ENCODE results near the gene IL17C. TPM values are rescaled to one million over a fixed set of nuclear protein-coding genes. Genes with fewer than 3 reads are reported as not detected.
A peak's percentile ranks its signal among the peaks of the same experiment; 100 is the strongest.

IL17C gene, protein sequence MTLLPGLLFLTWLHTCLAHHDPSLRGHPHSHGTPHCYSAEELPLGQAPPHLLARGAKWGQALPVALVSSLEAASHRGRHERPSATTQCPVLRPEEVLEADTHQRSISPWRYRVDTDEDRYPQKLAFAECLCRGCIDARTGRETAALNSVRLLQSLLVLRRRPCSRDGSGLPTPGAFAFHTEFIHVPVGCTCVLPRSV
- total RNA-seq (not detected), polyA plus RNA-seq (ENCODE audit: insufficient read length in 2 of 2) (not detected)
- long read RNA-seq, donor 1 = 0 reads
- long read RNA-seq, donor 2 = 0 reads
- long read RNA-seq, donor 3 = 0 reads
- long read RNA-seq, donor 4, partial matches to known transcripts = 185 of 619 reads
- long read RNA-seq, donor 4, other reads (novel, unspliced or antisense) = 434 of 619 reads

- peaks cover 34% of the 10 kb centered on the region for H3K36me3 ChIP-seq (ENCODE audit: control insufficient read depth, insufficient read depth, low read length)
- H3K4me1 ChIP-seq (ENCODE audit: control insufficient read depth, insufficient read depth, low read length) = peaks cover 4% of the 10 kb centered on the region
- 52% methylated on average over 25 of the region's 27 CpGs for WGBS (ENCODE audit: insufficient coverage)
- H3K27ac ChIP-seq (ENCODE audit: low read depth, low read length) = no peak within 1 kb of the TSS
- peaks cover 21% of the 10 kb centered on the region for H3K27me3 ChIP-seq (ENCODE audit: control insufficient read depth, insufficient read depth, low read length)
- H3K4me3 ChIP-seq (ENCODE audit: low read depth, low read length) = no peak within 1 kb of the TSS
- H3K9me3 ChIP-seq (ENCODE audit: control insufficient read depth, insufficient read depth, low read length) = no peaks in the 10 kb centered on the region
- no peak for DNase-seq (ENCODE audit: low read depth in 4 of 6, low spot score in 6 of 6)
Observed at GRCh38 chr16:88638323-88639230, at the start of gene IL17C. TSS of gene IL17C (plus strand) at chr16:88638572. CDS start at chr16:88638642, 70 bp downstream.

DNA sequence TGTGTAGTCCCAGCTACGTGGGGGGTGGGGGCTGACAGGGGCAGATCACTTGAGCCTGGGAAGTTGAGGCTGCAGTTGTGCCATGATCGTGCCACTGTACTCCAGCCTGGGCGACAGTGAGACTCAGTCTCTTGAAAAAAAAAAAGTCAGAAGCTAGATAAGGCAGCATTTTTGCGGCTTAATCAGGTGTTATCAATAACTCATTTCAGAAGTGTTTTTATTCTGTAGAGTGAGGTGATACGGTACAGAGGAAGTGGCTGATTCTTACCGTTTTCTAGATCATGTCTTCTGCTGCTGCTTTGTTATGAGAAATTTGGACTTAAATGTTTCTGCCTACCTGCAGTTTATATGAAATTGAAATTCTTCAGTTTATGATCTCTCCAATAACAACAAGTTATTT is 49.6 kb upstream of the IL17C start:
- H3K27me3 ChIP-seq (ENCODE audit: control insufficient read depth, insufficient read depth, low read length) = no peaks in the 10 kb centered on the region
- H3K9me3 ChIP-seq (ENCODE audit: control insufficient read depth, insufficient read depth, low read length) = no peaks in the 10 kb centered on the region
- no peak overlapping the region for H3K4me3 ChIP-seq (ENCODE audit: low read depth, low read length)
- peaks cover 7% of the 10 kb centered on the region for H3K4me1 ChIP-seq (ENCODE audit: control insufficient read depth, insufficient read depth, low read length)
- peaks cover 70% of the 10 kb centered on the region for H3K36me3 ChIP-seq (ENCODE audit: control insufficient read depth, insufficient read depth, low read length)
- H3K27ac ChIP-seq (ENCODE audit: low read depth, low read length) = no peak overlapping the region
- DNase-seq (ENCODE audit: low read depth in 4 of 6, low spot score in 6 of 6) = no peak
- 95% methylated on average over 3 of the region's 6 CpGs for WGBS (ENCODE audit: insufficient coverage)

- peaks cover 7% of the 10 kb centered on the region for H3K4me1 ChIP-seq (ENCODE audit: control insufficient read depth, insufficient read depth, low read length)
- WGBS (ENCODE audit: insufficient coverage) = 97% methylated on average over 11 of the region's 11 CpGs
- H3K27me3 ChIP-seq (ENCODE audit: control insufficient read depth, insufficient read depth, low read length) = no peaks in the 10 kb centered on the region
- DNase-seq (ENCODE audit: low read depth in 4 of 6, low spot score in 6 of 6) = no peak
- H3K27ac ChIP-seq (ENCODE audit: low read depth, low read length) = no peak overlapping the region
- peaks cover 71% of the 10 kb centered on the region for H3K36me3 ChIP-seq (ENCODE audit: control insufficient read depth, insufficient read depth, low read length)
- H3K9me3 ChIP-seq (ENCODE audit: control insufficient read depth, insufficient read depth, low read length) = no peaks in the 10 kb centered on the region
- H3K4me3 ChIP-seq (ENCODE audit: low read depth, low read length) = no peak overlapping the region
Observed at GRCh38 chr16:88589441-88589840, 48.9 kb upstream of the IL17C start.

- Histone ChIP-seq H3K36me3 (ENCODE audit: control insufficient read depth, insufficient read depth, low read length) (peaks cover 62% of the 10 kb centered on the region), H3K27me3 (ENCODE audit: control insufficient read depth, insufficient read depth, low read length) (no peaks in the 10 kb centered on the region), H3K4me3 (ENCODE audit: low read depth, low read length) (no peak overlapping the region), H3K9me3 (ENCODE audit: control insufficient read depth, insufficient read depth, low read length) (no peaks in the 10 kb centered on the region), H3K27ac (ENCODE audit: low read depth, low read length) (no peak overlapping the region), H3K4me1 (ENCODE audit: control insufficient read depth, insufficient read depth, low read length) (peaks cover 9% of the 10 kb centered on the region)
- DNase-seq (ENCODE audit: low read depth in 4 of 6, low spot score in 6 of 6) = peak in 1 of 6 donors; percentile 26
- 88% methylated on average over 10 of the region's 10 CpGs for WGBS (ENCODE audit: insufficient coverage)
Observed at GRCh38 chr16:88591577-88592021, 46.8 kb upstream of the IL17C start.

DNA sequence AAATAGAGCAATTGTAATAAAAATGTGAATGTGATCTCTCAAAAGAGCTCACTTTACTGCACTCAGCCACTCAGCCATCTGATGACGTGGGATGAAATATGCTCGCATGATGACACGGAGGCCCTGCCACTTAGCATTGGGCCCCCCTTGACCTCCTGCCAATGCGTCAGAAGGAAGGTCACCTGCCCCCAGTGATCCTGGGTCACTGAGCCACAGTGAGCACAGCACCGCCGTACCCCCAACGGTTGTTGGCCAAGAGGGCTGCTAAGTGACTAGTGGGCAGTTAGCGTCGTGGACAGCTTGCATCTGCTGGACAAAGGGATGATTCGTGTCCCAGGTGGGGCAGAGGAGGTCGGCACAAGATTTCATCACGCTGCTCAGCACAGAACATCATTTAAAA is 45.3 kb upstream of the IL17C start:
- H3K27me3 ChIP-seq (ENCODE audit: control insufficient read depth, insufficient read depth, low read length) = no peaks in the 10 kb centered on the region
- no peak overlapping the region for H3K4me3 ChIP-seq (ENCODE audit: low read depth, low read length)
- H3K36me3 ChIP-seq (ENCODE audit: control insufficient read depth, insufficient read depth, low read length) = peaks cover 54% of the 10 kb centered on the region
- no peak for DNase-seq (ENCODE audit: low read depth in 4 of 6, low spot score in 6 of 6)
- H3K27ac ChIP-seq (ENCODE audit: low read depth, low read length) = no peak overlapping the region
- WGBS (ENCODE audit: insufficient coverage) = 92% methylated on average over 7 of the region's 12 CpGs
- H3K9me3 ChIP-seq (ENCODE audit: control insufficient read depth, insufficient read depth, low read length) = no peaks in the 10 kb centered on the region
- peaks cover 9% of the 10 kb centered on the region for H3K4me1 ChIP-seq (ENCODE audit: control insufficient read depth, insufficient read depth, low read length)

GRCh38 chr16:88593489-88593888 is 44.9 kb upstream of the IL17C start:
- 51% methylated on average over 11 of the region's 11 CpGs for WGBS (ENCODE audit: insufficient coverage)

GRCh38 chr16:88593910-88594309 is 44.5 kb upstream of the IL17C start:
- H3K27ac ChIP-seq (ENCODE audit: low read depth, low read length) = no peak overlapping the region
- no peak overlapping the region for H3K4me3 ChIP-seq (ENCODE audit: low read depth, low read length)
- 50% methylated on average over 1 of the region's 6 CpGs for WGBS (ENCODE audit: insufficient coverage)
- peaks cover 55% of the 10 kb centered on the region for H3K36me3 ChIP-seq (ENCODE audit: control insufficient read depth, insufficient read depth, low read length)
- H3K4me1 ChIP-seq (ENCODE audit: control insufficient read depth, insufficient read depth, low read length) = peaks cover 12% of the 10 kb centered on the region
- no peaks in the 10 kb centered on the region for H3K9me3 ChIP-seq (ENCODE audit: control insufficient read depth, insufficient read depth, low read length)
- no peak for DNase-seq (ENCODE audit: low read depth in 4 of 6, low spot score in 6 of 6)
- H3K27me3 ChIP-seq (ENCODE audit: control insufficient read depth, insufficient read depth, low read length) = no peaks in the 10 kb centered on the region

More at GRCh38 chr16:88593489-88593888, 44.9 kb upstream of the IL17C start:
- peaks cover 54% of the 10 kb centered on the region for H3K36me3 ChIP-seq (ENCODE audit: control insufficient read depth, insufficient read depth, low read length)
- H3K9me3 ChIP-seq (ENCODE audit: control insufficient read depth, insufficient read depth, low read length) = no peaks in the 10 kb centered on the region
- peak in 1 of 6 donors; percentile 24 for DNase-seq (ENCODE audit: low read depth in 4 of 6, low spot score in 6 of 6)
- no peak overlapping the region for H3K27ac ChIP-seq (ENCODE audit: low read depth, low read length)
- H3K4me3 ChIP-seq (ENCODE audit: low read depth, low read length) = no peak overlapping the region
- H3K27me3 ChIP-seq (ENCODE audit: control insufficient read depth, insufficient read depth, low read length) = no peaks in the 10 kb centered on the region
- peaks cover 9% of the 10 kb centered on the region for H3K4me1 ChIP-seq (ENCODE audit: control insufficient read depth, insufficient read depth, low read length)

DNA sequence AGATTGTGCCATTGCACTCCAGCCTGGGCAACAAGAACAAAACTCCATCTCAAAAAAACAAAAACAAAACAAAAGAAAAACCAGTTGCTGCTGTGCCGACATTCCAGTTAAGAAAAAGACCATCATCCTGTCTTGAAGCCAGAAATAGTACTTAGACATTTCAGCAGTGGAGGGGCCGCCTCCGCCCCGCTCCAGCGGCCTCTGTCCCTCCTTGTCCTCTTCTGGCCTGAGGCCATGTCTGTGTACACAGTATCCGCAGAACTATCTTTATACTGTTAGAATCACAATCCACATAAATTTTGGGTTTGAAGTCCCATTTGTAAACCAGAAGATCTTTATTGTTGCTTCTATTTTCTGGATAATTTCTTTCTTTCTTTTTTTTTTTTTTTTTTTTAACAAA is 43.3 kb upstream of the IL17C start:
- H3K27ac ChIP-seq (ENCODE audit: low read depth, low read length) = no peak overlapping the region

DNA sequence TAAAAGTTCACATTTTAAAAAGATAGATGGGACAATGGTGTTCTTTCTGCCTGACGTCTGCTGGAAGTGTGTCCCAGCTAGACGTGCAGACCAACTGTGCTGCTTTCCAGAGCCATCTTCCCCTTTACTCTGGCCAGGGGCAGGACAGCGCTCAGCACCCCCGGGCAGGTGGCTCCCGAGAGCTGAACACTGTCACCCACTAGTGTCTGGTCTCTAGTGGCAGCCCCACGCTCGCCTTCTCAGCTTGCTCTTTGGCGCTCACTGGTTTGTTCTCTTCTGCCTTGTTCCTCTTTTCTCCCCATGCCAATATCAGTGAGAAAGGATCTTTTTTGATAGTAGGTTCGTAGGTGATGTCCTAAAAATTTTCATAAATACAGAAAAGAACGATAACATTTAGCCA is 42.5 kb upstream of the IL17C start:
- DNase-seq (ENCODE audit: low read depth in 4 of 6, low spot score in 6 of 6) = no peak
- 87% methylated on average over 7 of the region's 10 CpGs for WGBS (ENCODE audit: insufficient coverage)
- peaks cover 59% of the 10 kb centered on the region for H3K36me3 ChIP-seq (ENCODE audit: control insufficient read depth, insufficient read depth, low read length)
- no peaks in the 10 kb centered on the region for H3K9me3 ChIP-seq (ENCODE audit: control insufficient read depth, insufficient read depth, low read length)
- H3K4me1 ChIP-seq (ENCODE audit: control insufficient read depth, insufficient read depth, low read length) = peaks cover 14% of the 10 kb centered on the region
- H3K27me3 ChIP-seq (ENCODE audit: control insufficient read depth, insufficient read depth, low read length) = no peaks in the 10 kb centered on the region
- no peak overlapping the region for H3K4me3 ChIP-seq (ENCODE audit: low read depth, low read length)
- H3K27ac ChIP-seq (ENCODE audit: low read depth, low read length) = no peak overlapping the region

More for the DNA sequence above, 43.3 kb upstream of the IL17C start:
- no peaks in the 10 kb centered on the region for H3K9me3 ChIP-seq (ENCODE audit: control insufficient read depth, insufficient read depth, low read length)
- H3K4me1 ChIP-seq (ENCODE audit: control insufficient read depth, insufficient read depth, low read length) = peaks cover 14% of the 10 kb centered on the region
- H3K36me3 ChIP-seq (ENCODE audit: control insufficient read depth, insufficient read depth, low read length) = peaks cover 58% of the 10 kb centered on the region
- no peak for DNase-seq (ENCODE audit: low read depth in 4 of 6, low spot score in 6 of 6)
- WGBS (ENCODE audit: insufficient coverage) = 90% methylated on average over 4 of the region's 6 CpGs
- no peak overlapping the region for H3K4me3 ChIP-seq (ENCODE audit: low read depth, low read length)
- no peaks in the 10 kb centered on the region for H3K27me3 ChIP-seq (ENCODE audit: control insufficient read depth, insufficient read depth, low read length)

Data from spinal cord (tissue), 10 donors.